Measurements from ENCODE around the gene C15orf61. TPM values are rescaled to one million over a fixed set of nuclear protein-coding genes. Genes with fewer than 3 reads are reported as not detected.

The C15orf61 gene
- total RNA-seq, 1 experiment from 2014 or later: 10.5 TPM

DNA sequence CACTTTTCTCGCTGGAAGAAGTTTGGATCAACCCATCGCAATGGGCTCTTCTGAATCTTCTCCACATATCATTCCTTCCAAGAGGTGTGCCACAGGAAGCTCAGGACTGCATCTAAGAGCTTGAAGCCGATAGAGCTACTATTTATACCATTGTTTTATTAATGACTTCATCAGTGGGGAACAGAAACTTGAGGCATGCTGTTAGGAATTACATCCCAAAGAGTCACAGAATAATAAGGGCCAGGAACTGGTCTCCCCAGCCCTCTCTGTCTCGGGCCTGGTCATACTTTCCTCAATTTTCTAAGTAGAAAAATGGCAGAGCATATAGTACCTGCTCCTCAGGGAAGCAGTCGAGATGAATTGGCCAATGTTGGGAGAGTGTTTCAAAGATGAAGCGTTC lies 16.9 kb upstream of the C15orf61 start:
- BruUV-seq (replicated peaks): no TSS peak
- no peak for DNase-seq
- Mint-ChIP-seq H3K4me3 (ENCODE audit: unreplicated experiment) (no peak overlapping the region), H3K9me3 (ENCODE audit: unreplicated experiment) (no peaks in the 10 kb centered on the region), H3K36me3 (ENCODE audit: insufficient read depth, unreplicated experiment) (peaks cover 7% of the 10 kb centered on the region), H3K27me3 (ENCODE audit: insufficient read depth, unreplicated experiment) (no peaks in the 10 kb centered on the region), H3K4me1 (ENCODE audit: low read depth, unreplicated experiment) (peaks cover 7% of the 10 kb centered on the region), H3K27ac (ENCODE audit: unreplicated experiment) (no peak overlapping the region)
- H3K9me3 ChIP-seq: no peaks in the 10 kb centered on the region
- ChIA-PET POLR2A (no interaction called here), CTCF (no interaction called here)
- H3K4me3 ChIP-seq (ENCODE audit: low read depth, low read length): no peak overlapping the region
- TF ChIP-seq, protein P1, sequence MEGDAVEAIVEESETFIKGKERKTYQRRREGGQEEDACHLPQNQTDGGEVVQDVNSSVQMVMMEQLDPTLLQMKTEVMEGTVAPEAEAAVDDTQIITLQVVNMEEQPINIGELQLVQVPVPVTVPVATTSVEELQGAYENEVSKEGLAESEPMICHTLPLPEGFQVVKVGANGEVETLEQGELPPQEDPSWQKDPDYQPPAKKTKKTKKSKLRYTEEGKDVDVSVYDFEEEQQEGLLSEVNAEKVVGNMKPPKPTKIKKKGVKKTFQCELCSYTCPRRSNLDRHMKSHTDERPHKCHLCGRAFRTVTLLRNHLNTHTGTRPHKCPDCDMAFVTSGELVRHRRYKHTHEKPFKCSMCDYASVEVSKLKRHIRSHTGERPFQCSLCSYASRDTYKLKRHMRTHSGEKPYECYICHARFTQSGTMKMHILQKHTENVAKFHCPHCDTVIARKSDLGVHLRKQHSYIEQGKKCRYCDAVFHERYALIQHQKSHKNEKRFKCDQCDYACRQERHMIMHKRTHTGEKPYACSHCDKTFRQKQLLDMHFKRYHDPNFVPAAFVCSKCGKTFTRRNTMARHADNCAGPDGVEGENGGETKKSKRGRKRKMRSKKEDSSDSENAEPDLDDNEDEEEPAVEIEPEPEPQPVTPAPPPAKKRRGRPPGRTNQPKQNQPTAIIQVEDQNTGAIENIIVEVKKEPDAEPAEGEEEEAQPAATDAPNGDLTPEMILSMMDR (IDR thresholded peaks at IDR 0.05; ENCODE audit: insufficient read depth in 1 of 2, low read depth in 1 of 2, low read length in 1 of 2, severe bottlenecking in 1 of 2, unreplicated experiment in 1 of 2): no peak
- H3K4me1 ChIP-seq: no peaks in the 10 kb centered on the region
- no peaks in the 10 kb centered on the region for H3K27me3 ChIP-seq (replicated peaks; ENCODE audit: control insufficient read depth, insufficient read depth, low read length)
- intact Hi-C loops (cut with micrococcal nuclease; ENCODE audit: unreplicated experiment): no loop called here
- no peaks in the 10 kb centered on the region for H3K36me3 ChIP-seq (ENCODE audit: control insufficient read depth, insufficient read depth, low read length)

DNA sequence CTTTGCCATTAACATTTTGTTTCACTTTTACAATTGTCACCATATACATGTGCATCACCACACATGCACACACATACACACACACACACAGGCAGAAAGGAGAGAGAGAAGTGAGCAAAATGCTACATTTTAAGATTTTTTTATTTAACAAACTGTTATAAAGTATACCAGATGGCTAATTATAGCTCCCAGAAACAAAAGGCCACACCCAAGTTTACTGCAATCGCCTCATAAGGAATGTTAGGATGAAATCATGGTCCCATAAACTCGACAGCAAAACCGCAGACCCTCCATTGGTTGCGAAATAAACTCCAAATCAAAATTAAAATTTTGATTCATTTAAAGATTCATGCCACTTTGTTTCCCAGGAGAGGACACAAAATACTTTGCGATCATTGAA lies 16.1 kb upstream of the C15orf61 start:
- BruUV-seq (replicated peaks): no TSS peak
- intact Hi-C loops (cut with micrococcal nuclease; ENCODE audit: unreplicated experiment): no loop called here
- peaks cover 7% of the 10 kb centered on the region for H3K4me1 Mint-ChIP-seq (ENCODE audit: low read depth, unreplicated experiment)
- no peak overlapping the region for H3K4me3 ChIP-seq (ENCODE audit: low read depth, low read length)
- DNase-seq: no peak
- no peaks in the 10 kb centered on the region for H3K4me1 ChIP-seq
- CTCF ChIA-PET: no interaction called here
- no peaks in the 10 kb centered on the region for H3K27me3 Mint-ChIP-seq (ENCODE audit: insufficient read depth, unreplicated experiment)
- no peaks in the 10 kb centered on the region for H3K36me3 ChIP-seq (ENCODE audit: control insufficient read depth, insufficient read depth, low read length)
- POLR2A ChIA-PET: no interaction called here
- no peaks in the 10 kb centered on the region for H3K9me3 Mint-ChIP-seq (ENCODE audit: unreplicated experiment)
- H3K36me3 Mint-ChIP-seq (ENCODE audit: insufficient read depth, unreplicated experiment): peaks cover 8% of the 10 kb centered on the region
- H3K9me3 ChIP-seq: no peaks in the 10 kb centered on the region
- TF ChIP-seq, protein P1 (IDR thresholded peaks at IDR 0.05; ENCODE audit: insufficient read depth in 1 of 2, low read depth in 1 of 2, low read length in 1 of 2, severe bottlenecking in 1 of 2, unreplicated experiment in 1 of 2): no peak
- no peak overlapping the region for H3K4me3 Mint-ChIP-seq (ENCODE audit: unreplicated experiment)
- H3K27ac Mint-ChIP-seq (ENCODE audit: unreplicated experiment): no peak overlapping the region
- no peaks in the 10 kb centered on the region for H3K27me3 ChIP-seq (replicated peaks; ENCODE audit: control insufficient read depth, insufficient read depth, low read length)

DNA sequence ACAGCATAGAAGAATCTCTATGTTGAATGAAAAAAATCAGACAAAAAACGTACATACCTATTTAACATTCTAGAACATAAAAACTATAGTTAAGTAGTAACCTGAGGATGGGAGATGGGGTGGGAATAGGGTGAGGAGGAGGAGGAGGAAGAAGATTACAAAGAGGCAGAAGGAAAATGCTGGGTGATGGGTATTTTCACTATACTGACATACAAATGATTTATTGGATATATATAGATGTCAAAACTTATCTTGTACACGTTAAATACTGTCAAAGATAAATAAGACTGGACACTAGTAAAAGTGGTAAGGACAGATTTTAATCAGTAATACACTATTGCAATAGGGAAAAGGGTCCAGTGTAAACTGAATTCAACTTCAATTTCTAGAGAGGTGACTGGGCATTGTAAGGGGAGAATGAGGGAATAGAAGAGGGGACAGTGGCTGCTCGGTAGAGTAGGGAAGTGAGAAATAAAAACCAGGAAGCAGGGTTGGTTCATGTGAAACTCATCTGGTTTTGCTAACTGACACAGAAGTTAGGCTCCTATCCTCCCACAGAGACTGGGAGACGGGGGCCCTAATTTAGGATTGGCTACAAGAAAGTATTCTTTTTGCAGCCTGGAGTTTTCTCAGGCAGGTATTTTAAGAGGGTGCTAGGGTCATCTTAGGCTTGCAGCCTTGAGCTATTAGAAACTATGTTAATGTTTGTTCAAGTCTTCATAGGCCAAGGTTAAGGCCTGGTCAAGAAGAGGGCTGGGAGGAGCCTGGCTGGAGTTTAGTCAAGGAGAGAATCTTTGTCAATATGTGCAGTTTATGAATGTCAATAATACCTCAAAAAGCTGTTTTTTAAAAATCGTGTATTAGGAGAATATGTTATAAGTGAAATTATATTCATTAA lies 15.0 kb upstream of the C15orf61 start:
- BruUV-seq (replicated peaks): no TSS peak
- POLR2A ChIA-PET: no interaction called here
- intact Hi-C loops (cut with micrococcal nuclease; ENCODE audit: unreplicated experiment): no loop called here

More for the DNA sequence above, 15.0 kb upstream of the C15orf61 start:
- Histone ChIP-seq H3K27me3 (replicated peaks; ENCODE audit: control insufficient read depth, insufficient read depth, low read length) (no peaks in the 10 kb centered on the region), H3K9me3 (no peaks in the 10 kb centered on the region), H3K4me3 (ENCODE audit: low read depth, low read length) (no peak overlapping the region), H3K36me3 (ENCODE audit: control insufficient read depth, insufficient read depth, low read length) (no peaks in the 10 kb centered on the region), H3K4me1 (no peaks in the 10 kb centered on the region)
- H3K27ac Mint-ChIP-seq (ENCODE audit: unreplicated experiment): no peak overlapping the region
- H3K36me3 Mint-ChIP-seq (ENCODE audit: insufficient read depth, unreplicated experiment): peaks cover 8% of the 10 kb centered on the region
- DNase-seq: no peak
- peaks cover 7% of the 10 kb centered on the region for H3K4me1 Mint-ChIP-seq (ENCODE audit: low read depth, unreplicated experiment)
- H3K27me3 Mint-ChIP-seq (ENCODE audit: insufficient read depth, unreplicated experiment): no peaks in the 10 kb centered on the region
- TF ChIP-seq, protein P1 (IDR thresholded peaks at IDR 0.05; ENCODE audit: insufficient read depth in 1 of 2, low read depth in 1 of 2, low read length in 1 of 2, severe bottlenecking in 1 of 2, unreplicated experiment in 1 of 2): no peak
- H3K4me3 Mint-ChIP-seq (ENCODE audit: unreplicated experiment): no peak overlapping the region
- CTCF ChIA-PET: no interaction called here
- no peaks in the 10 kb centered on the region for H3K9me3 Mint-ChIP-seq (ENCODE audit: unreplicated experiment)
